GM21723 (cell line): Measurements from ENCODE around the gene MYO3B.
A peak's percentile ranks its signal among the peaks of the same experiment; 100 is the strongest.
"Not testable (repeated sequence)": the region's sequence is repeated elsewhere in the genome, so short reads cannot be mapped to it uniquely, and the experiment has no call there.

Source experiments
- ATAC-seq: cut with Tn5 transposase; IDR thresholded peaks from one replicate; pipeline ENCODE4 v1.9.1; 2021; ENCODE audit warnings: mild to moderate bottlenecking, moderate library complexity; ENCODE audit not compliant: unreplicated experiment

MYO3B gene

DNA sequence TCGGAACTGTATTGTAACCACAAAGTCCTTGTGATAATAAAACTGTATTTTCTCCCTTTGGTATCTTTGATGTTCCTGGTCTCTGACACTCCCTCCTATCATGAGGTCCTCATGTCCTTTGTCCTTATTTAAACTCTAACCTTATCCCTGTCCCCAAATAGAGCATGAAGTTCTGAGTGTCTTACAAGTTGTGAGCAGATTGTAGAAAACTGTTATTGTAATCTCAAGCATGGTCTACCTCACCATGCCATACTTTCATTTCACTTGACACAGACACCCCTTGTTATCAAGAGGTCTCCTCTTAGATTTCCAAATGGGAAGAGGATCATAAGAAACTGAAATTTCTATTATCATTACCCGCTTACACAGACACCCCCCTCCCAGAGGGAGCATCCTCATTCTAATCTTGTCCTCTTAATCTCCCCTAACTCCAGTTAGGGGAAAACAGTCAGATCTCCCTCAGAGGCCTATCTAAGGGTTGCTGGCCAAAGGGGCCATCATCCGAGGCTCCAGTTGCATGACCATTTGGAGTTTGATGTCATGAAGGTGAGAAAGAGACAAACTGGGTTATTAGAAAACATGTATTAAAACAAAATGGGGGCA is 29.0 kb downstream of the MYO3B start:
- ATAC-seq = no peak

DNA sequence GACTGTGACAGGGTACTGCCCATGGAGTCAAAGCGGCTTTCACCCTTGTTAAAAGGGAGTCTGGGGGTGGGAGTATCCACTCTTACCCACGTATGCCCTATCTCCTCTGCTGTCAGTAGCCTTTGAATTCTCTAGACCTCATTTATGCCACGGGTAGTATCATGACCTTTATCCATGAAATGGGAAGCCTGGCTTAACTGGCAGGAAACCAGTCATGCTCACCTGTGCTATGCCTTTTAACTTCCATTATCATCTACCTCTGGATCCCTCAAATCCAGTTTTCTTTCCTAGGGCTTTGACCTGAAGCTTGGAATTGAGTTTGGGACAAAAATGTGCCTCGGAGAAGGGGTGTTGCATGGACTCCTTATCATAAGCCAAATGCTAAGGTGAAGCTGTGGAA is 30.0 kb downstream of the MYO3B start:
- no peak for ATAC-seq

DNA sequence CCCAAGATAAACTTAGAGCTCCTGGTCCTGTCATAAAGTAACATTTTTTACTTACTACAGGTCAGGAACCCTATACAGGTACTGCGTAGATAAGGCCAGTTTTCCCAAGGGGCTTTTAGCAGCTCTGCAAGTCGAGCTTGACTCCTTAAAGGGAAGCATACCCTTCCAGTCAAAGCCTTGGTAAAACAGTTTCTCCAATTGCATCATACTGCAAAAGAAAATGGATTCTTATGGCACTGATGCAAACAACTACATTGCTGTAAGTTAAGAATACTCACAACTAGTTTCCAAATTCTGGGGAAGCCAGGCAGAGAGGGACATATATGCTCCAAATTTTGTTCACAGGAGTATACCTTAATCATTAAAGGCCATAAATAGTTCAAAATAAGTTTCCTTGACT is 31.0 kb downstream of the MYO3B start:
- ATAC-seq = no peak

DNA sequence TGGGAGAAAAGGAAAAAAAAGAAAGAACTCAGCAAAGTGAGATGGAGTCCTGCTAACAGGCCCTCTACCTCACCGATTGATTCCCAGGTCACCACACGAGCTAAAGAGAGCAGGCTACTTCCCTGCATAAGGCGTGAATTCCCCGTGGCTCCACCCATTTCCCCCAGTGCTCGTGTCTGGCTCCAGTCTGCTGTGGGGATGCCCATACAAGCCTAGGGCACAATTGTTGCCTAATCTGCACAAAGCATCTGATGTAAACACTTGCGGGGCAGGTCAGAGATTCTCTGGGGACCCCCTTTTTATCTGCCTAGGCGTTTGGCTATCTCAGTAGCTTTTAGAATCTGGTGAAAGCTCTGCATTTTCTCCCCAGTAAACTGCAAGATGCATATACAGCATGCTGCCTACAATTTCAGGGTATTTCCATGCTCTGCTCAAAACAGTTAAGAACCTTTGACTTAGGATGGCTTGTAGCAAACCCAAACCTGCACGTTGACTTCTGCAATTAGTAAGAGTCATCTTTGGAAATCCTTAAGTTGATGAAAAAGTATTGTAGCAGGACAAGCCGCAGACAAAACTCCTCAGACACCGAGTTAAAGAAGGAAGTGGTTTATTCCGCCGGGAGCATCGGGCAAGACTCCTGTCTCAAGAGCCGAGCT is 34.8 kb downstream of the MYO3B start:
- ATAC-seq = no peak

DNA sequence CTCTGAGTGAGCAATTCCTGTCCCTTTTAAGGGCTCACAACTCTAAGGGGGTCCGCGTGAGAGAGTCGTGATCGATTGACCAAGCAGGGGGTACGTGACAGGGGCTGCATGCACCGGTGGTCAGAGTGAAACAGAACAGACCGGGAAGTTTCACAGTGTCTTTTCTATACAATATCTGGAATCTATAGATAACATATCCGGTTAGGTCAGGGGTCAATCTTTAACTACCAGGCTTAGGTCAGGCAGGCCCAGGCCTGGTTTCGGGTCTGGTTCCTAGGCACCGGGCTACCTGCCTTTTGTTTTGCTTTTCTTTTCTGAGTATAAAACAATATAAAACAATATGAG is 35.3 kb downstream of the MYO3B start:
- not testable (repeated sequence) for ATAC-seq

DNA sequence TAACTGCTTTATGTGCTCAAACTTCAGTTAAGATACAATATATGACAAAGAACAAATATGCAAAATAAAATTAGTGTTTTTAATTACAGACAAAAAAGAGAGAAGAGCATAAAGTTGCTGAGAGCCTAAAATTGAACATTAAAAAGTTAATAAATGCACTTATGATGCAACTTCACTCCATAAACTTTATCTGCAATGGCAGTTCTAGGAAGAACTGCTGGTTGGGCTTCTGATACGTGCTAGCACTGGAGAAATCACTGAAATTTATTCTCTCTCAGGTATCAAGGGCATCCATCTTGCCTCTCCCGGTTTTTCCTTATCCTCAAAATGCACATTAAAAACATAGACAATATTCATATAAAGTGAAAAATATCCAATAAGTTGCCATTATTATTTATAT is 35.7 kb downstream of the MYO3B start:
- ATAC-seq = no peak

DNA sequence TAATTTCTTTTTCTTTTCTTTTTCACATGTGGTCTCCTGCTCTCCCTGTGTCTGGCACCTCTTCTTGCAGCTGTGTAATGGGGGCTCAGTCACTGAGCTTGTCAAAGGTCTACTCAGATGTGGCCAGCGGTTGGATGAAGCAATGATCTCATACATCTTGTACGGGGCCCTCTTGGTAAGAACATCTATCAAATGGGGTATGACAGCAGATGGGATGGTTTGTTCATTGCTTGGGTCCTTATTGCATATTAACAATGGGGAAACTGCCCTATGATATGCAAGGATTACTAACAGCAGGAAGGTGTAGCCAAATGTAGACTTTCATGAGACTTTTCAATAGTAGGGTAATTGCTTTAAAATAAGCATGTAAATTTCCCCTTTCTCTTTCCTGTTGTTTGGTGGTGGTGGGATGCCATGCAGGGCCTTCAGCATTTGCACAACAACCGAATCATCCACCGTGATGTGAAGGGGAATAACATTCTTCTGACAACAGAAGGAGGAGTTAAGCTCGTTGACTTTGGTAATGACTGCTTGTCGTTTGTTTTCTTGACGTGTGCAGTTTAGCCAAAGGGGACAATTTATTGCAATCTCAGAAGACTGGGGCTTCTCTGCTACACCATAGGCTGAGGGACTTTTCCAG is 36.5 kb downstream of the MYO3B start:
- no peak for ATAC-seq

DNA sequence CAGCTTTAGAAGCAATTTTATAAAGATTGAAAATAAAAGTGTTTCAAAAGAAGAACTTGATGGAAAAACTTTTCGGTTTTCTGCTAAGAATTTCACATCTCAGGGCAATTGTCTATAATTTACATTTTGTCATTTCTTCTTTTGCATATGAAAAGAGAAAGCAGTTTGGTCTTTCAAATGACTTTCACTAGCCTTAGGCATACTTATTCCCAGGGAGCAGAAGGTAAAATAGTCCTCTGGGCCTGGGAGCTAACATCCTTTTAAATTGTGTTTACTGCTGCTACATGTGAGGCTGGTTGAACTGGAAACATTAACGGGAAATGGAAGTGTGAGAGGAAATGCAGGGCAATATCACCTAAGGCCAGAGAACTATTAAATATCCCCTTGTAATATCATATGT is 37.1 kb downstream of the MYO3B start:
- no peak for ATAC-seq

DNA sequence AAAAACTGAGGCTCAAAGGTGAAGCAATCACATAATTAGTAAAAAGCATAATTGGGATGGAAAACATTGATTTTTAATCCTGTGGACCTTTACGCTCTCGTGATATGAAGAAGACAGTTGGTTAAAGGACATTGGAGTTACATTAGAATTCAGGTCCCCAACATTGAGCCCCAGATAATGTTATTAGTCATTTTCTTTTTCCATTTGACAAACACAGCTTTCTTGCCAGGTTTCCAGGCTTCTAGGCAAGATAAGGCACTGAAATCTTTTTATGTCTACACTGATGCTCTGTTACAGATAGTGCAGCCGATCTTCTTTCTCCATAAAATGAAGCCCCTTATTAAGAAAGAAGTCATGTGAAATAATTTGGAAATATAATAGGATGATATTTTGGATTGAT is 38.5 kb downstream of the MYO3B start:
- no peak for ATAC-seq

DNA sequence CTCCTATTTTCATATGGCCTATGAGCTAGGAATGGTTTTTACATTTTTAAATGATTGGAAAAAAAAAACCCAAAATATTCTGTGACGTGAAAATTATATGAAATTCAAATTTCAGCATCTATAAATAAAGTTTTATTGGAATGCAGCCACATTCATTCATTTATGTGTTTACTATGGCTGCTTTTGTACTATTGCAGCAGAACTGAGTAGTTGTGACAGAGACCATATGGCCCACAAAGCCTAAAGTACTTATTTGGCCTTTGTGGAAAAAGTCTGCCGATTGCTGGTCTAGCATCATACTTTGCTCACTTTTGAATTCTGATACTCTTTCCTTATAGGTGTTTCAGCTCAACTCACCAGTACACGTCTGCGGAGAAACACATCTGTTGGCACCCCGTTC is 39.0 kb downstream of the MYO3B start:
- ATAC-seq = no peak

DNA sequence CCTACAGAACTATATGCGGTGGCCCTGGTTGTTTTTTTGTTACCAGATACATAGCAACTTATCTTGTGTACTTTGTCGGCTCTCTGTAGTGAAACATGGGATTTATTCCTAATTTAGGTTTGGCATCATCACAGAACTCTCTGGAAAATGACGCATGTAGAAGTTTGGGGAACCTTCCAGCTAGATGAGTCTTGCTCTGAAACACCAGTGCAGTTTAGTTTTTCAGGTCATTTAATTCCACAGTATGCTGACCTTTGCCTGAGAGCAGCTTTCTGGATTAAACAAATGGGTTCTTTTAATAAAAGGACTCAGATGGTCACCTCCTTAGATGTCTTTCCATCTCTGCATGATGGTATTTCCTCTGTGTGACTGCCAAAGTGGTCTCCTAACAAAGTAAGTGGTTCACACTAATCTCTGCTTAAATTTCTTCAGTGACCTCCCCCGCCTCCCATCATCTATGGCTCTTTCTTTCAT is 39.9 kb downstream of the MYO3B start:
- no peak for ATAC-seq

DNA sequence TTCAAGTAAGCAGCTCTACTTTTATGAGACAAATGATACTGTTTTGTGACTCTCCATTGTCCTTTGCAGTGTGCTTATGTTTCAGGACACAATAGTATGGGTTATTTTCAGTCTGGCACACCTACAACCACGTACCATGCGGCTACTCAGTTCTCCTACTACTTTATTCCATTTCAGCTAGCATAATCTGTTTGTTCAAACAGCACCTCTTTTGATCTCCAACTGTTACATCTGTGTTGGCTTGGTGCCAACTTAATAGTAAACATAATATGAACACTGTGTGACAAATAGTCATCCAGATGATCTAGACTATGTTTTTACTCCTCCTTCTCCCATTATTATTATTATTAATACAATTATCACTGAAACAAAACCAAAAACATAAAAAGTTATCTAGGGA is 40.5 kb downstream of the MYO3B start:
- ATAC-seq = no peak

DNA sequence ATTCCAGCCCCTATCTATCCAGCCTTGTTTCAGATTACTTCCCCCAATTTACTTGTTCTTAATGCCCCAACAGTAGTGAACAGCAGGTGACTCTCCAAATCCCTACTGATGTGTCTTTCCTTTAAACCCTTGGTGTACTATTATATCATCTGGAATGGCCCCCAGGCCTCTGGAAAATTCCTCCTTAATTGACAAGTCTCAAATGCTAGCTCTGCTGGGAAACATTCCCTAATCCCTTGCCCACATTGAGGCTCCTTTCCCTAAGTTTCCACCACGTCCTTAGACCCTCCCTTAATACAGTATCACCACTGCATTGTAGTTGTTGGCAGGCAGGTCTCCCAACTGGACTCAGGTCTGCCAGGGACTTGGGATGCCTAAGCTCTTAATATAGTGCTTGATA is 41.0 kb downstream of the MYO3B start:
- no peak for ATAC-seq

DNA sequence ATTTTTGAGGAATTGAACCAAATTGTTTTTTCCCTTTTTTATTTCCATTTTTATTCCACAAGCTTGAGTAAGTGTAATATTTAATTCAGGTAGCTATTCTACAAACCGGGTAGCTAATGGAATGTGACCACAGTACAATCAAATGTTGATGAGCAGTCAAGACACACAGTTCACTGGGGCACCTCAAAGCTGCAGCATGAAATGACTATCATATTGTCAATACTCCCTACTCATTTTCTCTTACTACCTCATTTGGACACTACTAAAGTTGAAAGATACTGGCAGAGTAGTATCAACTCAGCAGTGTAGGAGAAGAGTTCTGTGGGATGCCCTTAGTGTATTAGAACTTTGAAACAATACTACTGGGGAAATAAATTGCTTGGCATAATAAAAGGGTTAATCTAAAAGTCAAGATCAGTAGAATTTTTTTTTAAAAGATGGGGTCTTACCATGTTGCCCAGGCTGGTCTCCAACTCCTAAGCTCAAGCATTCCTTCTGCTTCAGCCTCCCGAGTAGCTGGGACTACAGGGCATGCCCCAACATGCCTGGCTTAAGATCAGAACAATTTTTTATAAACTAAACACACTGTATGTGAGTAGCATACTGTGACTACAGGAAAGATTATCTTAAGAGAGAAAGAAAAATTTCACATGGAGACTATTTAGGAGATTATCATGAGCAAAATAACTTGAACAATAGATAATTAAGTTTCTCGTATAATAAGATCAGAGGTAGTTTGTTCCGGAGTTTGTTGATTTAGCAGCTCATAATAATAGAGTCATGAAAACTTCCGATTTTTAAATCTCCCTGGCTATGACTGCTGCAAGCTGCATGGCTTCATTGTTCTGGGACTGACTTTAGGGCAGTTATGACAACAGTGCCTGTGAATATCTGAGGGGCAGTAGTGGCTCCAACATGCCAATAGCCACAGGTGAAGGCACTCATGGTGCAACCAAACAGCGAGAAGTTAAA is 43.7 kb downstream of the MYO3B start:
- no peak for ATAC-seq

DNA sequence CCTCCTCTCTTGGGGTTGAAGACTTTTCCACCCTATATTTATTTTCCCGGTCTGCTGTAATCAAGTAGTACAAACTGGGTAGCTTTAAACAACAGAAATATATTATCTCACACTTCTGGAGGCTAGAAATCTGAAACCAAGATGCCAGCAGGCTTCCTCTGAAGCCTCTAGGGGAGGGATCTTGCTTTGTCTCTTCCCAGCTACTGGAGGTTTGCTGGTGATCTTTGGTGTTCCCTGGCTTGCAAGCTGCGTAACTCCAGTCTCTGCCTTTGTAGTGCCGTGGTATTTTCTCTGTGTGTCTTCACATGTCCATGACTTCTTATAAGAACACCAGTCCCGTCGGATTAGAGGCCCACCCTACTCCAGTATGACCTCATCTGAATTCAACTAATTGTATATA is 44.4 kb downstream of the MYO3B start:
- ATAC-seq = no peak

DNA sequence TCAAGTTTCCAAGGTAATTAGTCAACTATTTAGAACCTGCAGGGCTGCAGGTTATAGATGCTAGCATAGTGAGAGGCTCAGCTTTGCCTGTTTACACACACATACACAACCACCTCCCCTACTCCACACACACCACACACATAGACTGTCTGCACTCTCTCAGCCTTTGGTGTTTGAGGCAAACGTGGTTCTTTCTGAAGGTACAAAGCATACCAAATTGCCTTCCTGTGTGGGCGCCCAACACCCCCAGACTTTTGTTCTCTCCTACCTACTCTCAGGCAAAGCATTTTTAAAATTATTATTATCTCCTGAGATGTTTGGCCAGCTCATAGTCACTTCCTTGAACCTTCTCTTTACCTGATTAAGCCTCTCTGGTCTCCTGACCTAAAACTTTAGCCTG is 44.9 kb downstream of the MYO3B start:
- ATAC-seq = no peak

DNA sequence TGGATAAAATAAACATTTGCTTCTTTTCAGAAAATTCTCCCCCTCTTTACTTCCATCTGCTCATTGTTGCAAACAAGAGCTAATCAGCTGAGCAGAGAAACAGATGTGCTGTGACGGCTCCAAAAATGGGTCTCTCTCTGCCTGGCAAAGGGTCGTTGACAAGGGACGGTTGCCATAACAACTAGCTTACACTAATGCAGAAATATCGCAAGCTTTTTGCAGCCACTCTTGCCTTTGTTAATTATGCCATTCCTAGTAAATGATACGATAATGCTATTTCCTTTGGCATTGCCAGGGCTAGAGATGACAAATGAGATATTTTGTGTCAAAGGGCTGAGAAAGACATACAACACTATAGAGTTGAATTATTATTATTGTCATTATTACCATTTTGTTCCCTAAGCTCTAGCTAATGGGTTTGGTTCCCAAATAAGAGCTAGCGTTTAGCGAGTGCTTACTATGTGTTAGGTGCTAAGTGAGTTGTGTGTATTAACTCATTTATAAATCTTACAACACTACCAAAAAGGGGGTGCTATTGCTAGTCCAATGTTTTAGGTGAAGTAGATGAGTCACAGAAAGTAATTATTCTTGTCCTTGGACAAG is 46.8 kb downstream of the MYO3B start:
- ATAC-seq = no peak

DNA sequence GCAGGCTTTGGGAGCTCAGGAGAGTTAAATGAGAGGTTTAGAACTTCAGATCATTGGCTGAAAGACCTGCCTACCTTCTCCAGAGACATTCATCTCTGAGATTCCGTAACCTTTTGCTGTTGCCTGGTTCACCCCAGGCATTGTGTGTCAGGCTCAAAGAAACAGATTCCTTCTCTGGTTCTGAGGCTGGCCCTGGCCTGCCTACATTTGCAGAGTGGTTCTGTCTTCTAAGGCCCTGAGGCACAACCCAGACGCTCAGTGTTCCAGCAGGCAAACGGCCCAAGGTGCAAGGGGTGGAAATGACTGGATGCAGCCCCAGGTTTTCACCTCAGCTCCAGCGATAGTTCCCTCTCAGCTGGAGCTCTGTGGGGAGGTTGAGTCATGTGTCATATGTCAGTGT is 48.3 kb downstream of the MYO3B start:
- no peak for ATAC-seq

DNA sequence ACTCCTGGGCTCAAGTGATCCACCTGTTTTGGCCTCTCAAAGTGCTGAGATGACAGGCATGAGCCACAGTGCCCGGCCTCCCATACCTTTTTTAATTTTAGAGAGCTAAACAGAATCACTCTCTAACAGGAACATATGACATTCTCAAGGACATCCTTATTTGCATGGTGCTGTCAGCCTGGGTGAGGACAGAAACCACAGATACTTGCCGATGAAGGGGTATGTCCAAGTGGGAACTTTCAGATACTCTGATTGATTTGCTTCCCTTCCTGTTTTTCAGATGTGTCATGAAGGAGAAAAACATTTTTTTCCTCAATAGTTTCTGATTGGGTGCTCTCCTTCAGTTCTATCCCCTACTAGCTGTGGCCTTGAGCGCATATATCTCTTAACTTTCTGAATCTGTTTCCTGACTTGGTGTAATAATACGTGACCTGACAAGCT is 49.6 kb downstream of the MYO3B start:
- peak; percentile 81 for ATAC-seq

DNA sequence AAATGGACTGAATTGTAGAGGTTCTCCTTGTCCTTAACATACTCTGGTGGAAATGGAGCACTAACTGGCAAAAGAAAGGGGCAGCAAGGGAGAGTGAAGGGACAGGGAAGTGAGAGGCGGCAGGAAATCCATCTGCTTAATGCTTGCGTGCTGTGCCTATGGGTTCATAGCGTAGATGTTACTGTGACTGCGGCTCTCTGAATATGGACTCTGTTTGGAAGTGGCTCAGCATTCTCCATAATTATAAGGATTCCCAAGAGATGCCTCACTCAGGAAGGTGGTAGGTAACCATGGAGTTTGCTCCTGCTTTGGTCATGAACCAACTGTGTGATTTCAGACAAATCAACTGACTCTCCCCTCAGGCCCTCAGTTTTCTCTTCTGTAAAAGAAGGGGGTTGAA is 50.0 kb downstream of the MYO3B start:
- no peak for ATAC-seq

DNA sequence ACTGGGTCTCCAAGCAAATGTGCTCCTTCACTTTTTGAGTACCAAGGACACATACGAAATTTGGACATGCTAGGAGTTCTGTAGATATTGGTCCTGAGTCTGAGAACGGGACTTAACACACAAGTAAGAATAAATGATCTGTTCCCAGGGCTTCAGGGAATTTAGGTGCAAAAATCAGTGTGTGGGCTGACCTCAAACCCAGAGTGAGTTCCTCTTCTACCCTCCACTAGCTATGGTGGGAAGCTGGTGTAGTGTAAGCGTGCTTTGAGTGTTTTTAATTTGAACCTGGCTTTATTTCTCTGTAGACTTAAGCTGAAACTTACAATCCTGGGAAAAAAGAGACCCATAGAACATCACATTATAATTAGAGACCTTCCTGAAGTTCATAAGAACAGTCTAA is 50.5 kb downstream of the MYO3B start:
- no peak for ATAC-seq
